HCT116 (cell line): ENCODE results near the gene SLC30A4. TPM values are rescaled to one million over a fixed set of nuclear protein-coding genes. Genes with fewer than 3 reads are reported as not detected.

Experiments
- ATAC-seq: fragments of 200-7000 bp; cut with Tn5 transposase; 2 replicates; pipeline ENCODE4 v1.9.1; 2020; ENCODE audit warnings: mild to moderate bottlenecking, moderate library complexity
- BruUV-seq: library from RNA; stranded (reverse); fragments of 400-500 nt; replicated peaks from 2 replicates; lab custom pipeline; 2021; lab: Mats Ljungman, UMichigan
- CTCF ChIA-PET: fragments of 300-600 bp; sonication (Branson Sonifier 250); formaldehyde crosslinking; loops from one replicate; lab custom pipeline; 2021; ENCODE audit warnings: antibody characterized with exemption; lab: Charles Lee
- POLR2A ChIA-PET: fragments of 300-600, 350-600 bp; sonication (Branson Sonifier 250); formaldehyde crosslinking; loops from one replicate; lab custom pipeline; 2021; ENCODE audit warnings: antibody characterized with exemption; lab: Charles Lee
- RAD21 ChIA-PET, 2 experiments: fragments of 300-600 bp; sonication (Branson Sonifier 250); formaldehyde crosslinking; loops; one replicate each; lab custom pipeline; 2023; ENCODE audit warnings: low total read pairs in 2 of 2; ENCODE audit not compliant: uncharacterized antibody in 2 of 2, unreplicated experiment in 2 of 2, low non-redundant PET in 1 of 2; lab: Charles Lee
- DNase-seq: peaks from one replicate; pipeline ENCODE4 v3.0.0-alpha.2; 2010; ENCODE audit warnings: low read depth, low spot score
- H2AFZ ChIP-seq: fragments of 200-600 bp; shearing (Covaris generic), sonication (generic); 2 replicates; pipeline ENCODE4 v1.6.1; 2017; ENCODE audit warnings: low read depth, mixed run types, mixed read lengths, antibody characterized with exemption, low read length; ENCODE audit not compliant: poor library complexity, severe bottlenecking
- H3K27ac ChIP-seq: 2 replicates; pipeline ENCODE4 v1.5.1; 2012; ENCODE audit warnings: low read depth, low read length
- H3K27me3 ChIP-seq: fragments of 200-600 bp; sonication (generic); 2 replicates; pipeline ENCODE4 v1.6.1; 2016; ENCODE audit warnings: mixed run types, low read length, mixed read lengths; ENCODE audit not compliant: insufficient read depth
- H3K36me3 ChIP-seq, 2 experiments: fragments of 200-500 bp in 1 of 2; fragments of 200-600 bp in 1 of 2; sonication (Bioruptor generic) in 1 of 2; sonication (generic) in 1 of 2; 2 replicates each; pipeline versions ENCODE4 v1.5.1 to v1.6.1; 2014 to 2016; ENCODE audit warnings: low read length in 2 of 2, inconsistent platforms in 1 of 2, mixed read lengths in 1 of 2, mixed run types in 1 of 2; ENCODE audit not compliant: insufficient read depth in 2 of 2, control insufficient read depth in 1 of 2
- H3K4me1 ChIP-seq, 2 experiments: fragments of 200-600 bp in 1 of 2; sonication (generic) in 1 of 2; 2 replicates each; pipeline versions ENCODE4 v1.5.1 to v1.6.1; 2012 to 2017; ENCODE audit warnings: low read length in 2 of 2, inconsistent platforms in 1 of 2, mild to moderate bottlenecking in 1 of 2, mixed read lengths in 1 of 2, mixed run types in 1 of 2, moderate library complexity in 1 of 2; ENCODE audit not compliant: insufficient read depth in 2 of 2, control insufficient read depth in 1 of 2
- H3K4me2 ChIP-seq: fragments of 200-600 bp; sonication (generic); 2 replicates; pipeline ENCODE4 v1.6.1; 2017; ENCODE audit warnings: mixed run types, low read length, mixed read lengths
- H3K4me3 ChIP-seq, 2 experiments: fragments of 200-600 bp in 1 of 2; sonication (generic) in 1 of 2; replicated peaks in 1 of 2; 2 replicates each; pipeline ENCODE4 v1.5.1; 2011 to 2016; ENCODE audit warnings: low read length in 2 of 2, control low read depth in 1 of 2, low read depth in 1 of 2, mild to moderate bottlenecking in 1 of 2, mixed read lengths in 1 of 2, mixed run types in 1 of 2
- H3K79me2 ChIP-seq: fragments of 200-600 bp; sonication (generic); 2 replicates; pipeline ENCODE4 v1.6.1; 2017; ENCODE audit warnings: mild to moderate bottlenecking, mixed run types, low read length, moderate library complexity, mixed read lengths; ENCODE audit not compliant: insufficient read depth
- H3K9ac ChIP-seq: fragments of 200-600 bp; sonication (generic); 2 replicates; pipeline ENCODE4 v1.6.1; 2016; ENCODE audit warnings: low read length, mixed read lengths
- H3K9me2 ChIP-seq: fragments of 200-600 bp; sonication (generic), shearing (Covaris generic); 2 replicates; pipeline ENCODE4 v1.6.1; 2017; ENCODE audit warnings: mixed run types, mild to moderate bottlenecking, moderate library complexity; ENCODE audit not compliant: insufficient read depth
- H3K9me3 ChIP-seq, 2 experiments: fragments of 200-500 bp in 1 of 2; fragments of 200-600 bp in 1 of 2; sonication (Bioruptor generic) in 1 of 2; sonication (generic) in 1 of 2; 2 replicates each; pipeline ENCODE4 v1.6.1; 2014 to 2017; ENCODE audit warnings: low read length in 2 of 2, mixed read lengths in 2 of 2, inconsistent platforms in 1 of 2, low read depth in 1 of 2, mild to moderate bottlenecking in 1 of 2, mixed run types in 1 of 2, moderate library complexity in 1 of 2; ENCODE audit not compliant: control insufficient read depth in 1 of 2, insufficient read depth in 1 of 2
- H4K20me1 ChIP-seq: fragments of 200-600 bp; sonication (generic), shearing (Covaris generic); 2 replicates; pipeline ENCODE4 v1.6.1; 2017; ENCODE audit warnings: mixed run types, mild to moderate bottlenecking, moderate library complexity; ENCODE audit not compliant: insufficient read depth
- CEBPB ChIP-seq: IDR thresholded peaks from 2 replicates; pipeline ENCODE4 v1.6.1; 2012; ENCODE audit warnings: low read depth
- CTCF ChIP-seq, 3 experiments: fragments of 200-600 bp in 1 of 3; sonication (generic) in 1 of 3; IDR thresholded peaks in 2 of 3; conservative IDR thresholded peaks in 1 of 3; 2 replicates each; pipeline ENCODE4 v1.5.1; 2012 to 2017; ENCODE audit warnings: low read depth in 2 of 3, low read length in 2 of 3, antibody characterized with exemption in 1 of 3, borderline replicate concordance in 1 of 3, control low read depth in 1 of 3, mild to moderate bottlenecking in 1 of 3, mixed read lengths in 1 of 3, mixed run types in 1 of 3, moderate library complexity in 1 of 3; ENCODE audit not compliant: insufficient read depth in 1 of 3
- EGR1 ChIP-seq: IDR thresholded peaks from 2 replicates; pipeline ENCODE4 v1.6.1; 2012; ENCODE audit warnings: low read depth
- ELF1 ChIP-seq: IDR thresholded peaks from 2 replicates; pipeline ENCODE4 v1.6.1; 2012; ENCODE audit warnings: low read depth, borderline replicate concordance
- EZH2 ChIP-seq: fragments of 200-600 bp; sonication (generic); IDR thresholded peaks from 2 replicates; pipeline ENCODE4 v1.6.1; 2017; ENCODE audit warnings: antibody characterized with exemption, mixed run types
- EZH2phosphoT487 ChIP-seq: fragments of 200-600 bp; IDR thresholded peaks from 2 replicates; pipeline ENCODE4 v1.6.1; 2018; ENCODE audit warnings: antibody characterized with exemption, borderline replicate concordance
- FOSL1 ChIP-seq: IDR thresholded peaks from 2 replicates; pipeline ENCODE4 v1.6.1; 2012; ENCODE audit warnings: low read depth
- POLR2A ChIP-seq: IDR thresholded peaks from 2 replicates; pipeline ENCODE4 v1.7.0; 2011; ENCODE audit warnings: borderline replicate concordance; ENCODE audit not compliant: insufficient read depth, insufficient read length; ENCODE audit errors: extremely low read depth
- POLR2AphosphoS5 ChIP-seq: IDR thresholded peaks from 2 replicates; pipeline ENCODE4 v1.6.1; 2011; ENCODE audit warnings: mild to moderate bottlenecking, low read depth, low read length, moderate library complexity
- RAD21 ChIP-seq: IDR thresholded peaks from 2 replicates; pipeline ENCODE4 v1.6.1; 2012; ENCODE audit warnings: low read depth, mild to moderate bottlenecking
- SRF ChIP-seq: IDR thresholded peaks from 2 replicates; pipeline ENCODE4 v1.6.1; 2012; ENCODE audit warnings: low read depth
- YY1 ChIP-seq: IDR thresholded peaks from 2 replicates; pipeline ENCODE4 v1.6.1; 2011; ENCODE audit warnings: low read length, low read depth, moderate library complexity, mild to moderate bottlenecking; ENCODE audit not compliant: insufficient replicate concordance; ENCODE audit errors: extremely low read depth
- ZFX ChIP-seq: fragments of 450-650 bp; IDR thresholded peaks from 2 replicates; pipeline ENCODE4 v1.6.1; 2017
- ZNF274 ChIP-seq: fragments of 200-500 bp; sonication (Bioruptor generic); IDR thresholded peaks from 2 replicates; pipeline ENCODE4 v1.6.1; 2014; ENCODE audit warnings: mild to moderate bottlenecking, low read depth, low read length, inconsistent platforms
- intact Hi-C: fragments of 100-400 bp; cut with micrococcal nuclease; formaldehyde crosslinking; loops from 2 replicates; pipeline ENCODE4 v1.10.0; 2022
- total RNA-seq: library from RNA; stranded (reverse); gene quantifications from one replicate; pipeline ENCODE4 v1.2.1, GENCODE V29; 2021; ENCODE audit not compliant: unreplicated experiment
- TF ChIP-seq, protein P1 (sequence below): IDR thresholded peaks from 2 replicates; pipeline ENCODE4 v1.6.1; 2012
- TF ChIP-seq, protein P2 (sequence below): IDR thresholded peaks from 2 replicates; pipeline ENCODE4 v1.6.1; 2011; ENCODE audit warnings: mild to moderate bottlenecking, low read length, moderate library complexity; ENCODE audit not compliant: insufficient replicate concordance; ENCODE audit errors: extremely low read depth

Gene SLC30A4
- total RNA-seq, 1 experiment from 2014 or later, result 2.7 TPM

GRCh38 chr15:45451265-45451664 is 71.3 kb downstream of the SLC30A4 start:
- H3K9me3 ChIP-seq, result no peaks in the 10 kb centered on the region; a peak in 1 of 4 replicates
- no peak overlapping the region for H2AFZ ChIP-seq
- TF ChIP-seq EZH2phosphoT487 (no peak), POLR2AphosphoS5 (no peak), CEBPB (no peak), ELF1 (no peak), FOSL1 (no peak), EZH2 (no peak), YY1 (no peak), CTCF (IDR thresholded peaks at IDR 0.05 in 2 of 3, conservative IDR thresholded peaks at IDR 0.05 in 1 of 3; ENCODE audit: borderline replicate concordance in 1 of 3, insufficient read depth in 1 of 3, low read depth in 2 of 3, low read length in 2 of 3) (no peak), SRF (no peak), RAD21 (no peak), EGR1 (no peak), POLR2A (no peak), ZNF274 (no peak), ZFX (no peak)
- TF ChIP-seq, protein P1, sequence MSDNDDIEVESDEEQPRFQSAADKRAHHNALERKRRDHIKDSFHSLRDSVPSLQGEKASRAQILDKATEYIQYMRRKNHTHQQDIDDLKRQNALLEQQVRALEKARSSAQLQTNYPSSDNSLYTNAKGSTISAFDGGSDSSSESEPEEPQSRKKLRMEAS, result no peak
- TF ChIP-seq, protein P2, sequence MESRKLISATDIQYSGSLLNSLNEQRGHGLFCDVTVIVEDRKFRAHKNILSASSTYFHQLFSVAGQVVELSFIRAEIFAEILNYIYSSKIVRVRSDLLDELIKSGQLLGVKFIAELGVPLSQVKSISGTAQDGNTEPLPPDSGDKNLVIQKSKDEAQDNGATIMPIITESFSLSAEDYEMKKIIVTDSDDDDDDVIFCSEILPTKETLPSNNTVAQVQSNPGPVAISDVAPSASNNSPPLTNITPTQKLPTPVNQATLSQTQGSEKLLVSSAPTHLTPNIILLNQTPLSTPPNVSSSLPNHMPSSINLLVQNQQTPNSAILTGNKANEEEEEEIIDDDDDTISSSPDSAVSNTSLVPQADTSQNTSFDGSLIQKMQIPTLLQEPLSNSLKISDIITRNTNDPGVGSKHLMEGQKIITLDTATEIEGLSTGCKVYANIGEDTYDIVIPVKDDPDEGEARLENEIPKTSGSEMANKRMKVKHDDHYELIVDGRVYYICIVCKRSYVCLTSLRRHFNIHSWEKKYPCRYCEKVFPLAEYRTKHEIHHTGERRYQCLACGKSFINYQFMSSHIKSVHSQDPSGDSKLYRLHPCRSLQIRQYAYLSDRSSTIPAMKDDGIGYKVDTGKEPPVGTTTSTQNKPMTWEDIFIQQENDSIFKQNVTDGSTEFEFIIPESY, result no peak
- no peak overlapping the region for H3K4me3 ChIP-seq
- H3K27ac ChIP-seq, result no peak overlapping the region
- no peaks in the 10 kb centered on the region for H3K36me3 ChIP-seq
- ChIA-PET CTCF (no interaction called here), POLR2A (no interaction called here), RAD21 (no interaction called here)
- H3K9me2 ChIP-seq, result no peaks in the 10 kb centered on the region
- intact Hi-C loops, result no loop called here
- no peaks in the 10 kb centered on the region for H4K20me1 ChIP-seq
- H3K4me2 ChIP-seq, result no peak overlapping the region
- H3K79me2 ChIP-seq, result no peaks in the 10 kb centered on the region
- H3K4me1 ChIP-seq, result peaks cover 29 to 39% of the 10 kb centered on the region in 2 experiments
- H3K27me3 ChIP-seq, result no peaks in the 10 kb centered on the region
- no peak for ATAC-seq
- no peak for DNase-seq
- BruUV-seq, result no TSS peak
- no peak overlapping the region for H3K9ac ChIP-seq
